Skeletal muscle satellite cell (primary cell): ENCODE measurements around the gene MRPS9. TPM values are rescaled to one million over a fixed set of nuclear protein-coding genes. Genes with fewer than 3 reads are reported as not detected.
A peak's percentile ranks its signal among the peaks of the same experiment; 100 is the strongest.

Source experiments
- H3K27me3 ChIP-seq: 2 replicates; pipeline ENCODE4 v1.7.0; 2013; ENCODE audit warnings: low read length; ENCODE audit not compliant: control insufficient read depth, insufficient read depth
- H3K36me3 ChIP-seq: 2 replicates; pipeline ENCODE4 v1.7.0; 2013; ENCODE audit warnings: mild to moderate bottlenecking, control low read depth, low read length; ENCODE audit not compliant: insufficient read depth
- H3K4me1 ChIP-seq: 2 replicates; pipeline ENCODE4 v1.7.0; 2013; ENCODE audit warnings: low read length; ENCODE audit not compliant: control insufficient read depth, insufficient read depth
- H3K4me2 ChIP-seq: 2 replicates; pipeline ENCODE4 v1.7.0; 2013; ENCODE audit warnings: mild to moderate bottlenecking, low read length
- H3K4me3 ChIP-seq: 2 replicates; pipeline ENCODE4 v1.7.0; 2013; ENCODE audit warnings: low read length
- H3K9ac ChIP-seq: 2 replicates; pipeline ENCODE4 v1.7.0; 2013; ENCODE audit warnings: mild to moderate bottlenecking, low read depth, low read length, moderate library complexity
- H3K9me3 ChIP-seq: replicated peaks from 2 replicates; pipeline ENCODE4 v1.7.0; 2013; ENCODE audit warnings: mild to moderate bottlenecking, control low read depth, low read length
- total RNA-seq: library from RNA; depleted of rRNA; stranded (reverse); fragments of >200 nt; gene quantifications from 2 replicates; pipeline ENCODE4 v1.2.3, GENCODE V29; 2012; rRNA removed

The MRPS9 gene
- 14.0 and 25.9 TPM in 2 replicates for total RNA-seq

GRCh38 chr2:105037572-105038382 lies at the start of gene MRPS9:
TSS of gene MRPS9 (plus strand) at chr2:105038069. CDS start at chr2:105038093, 24 bp downstream.
- Histone ChIP-seq H3K27me3 (peaks cover 1% of the 10 kb centered on the region), H3K9ac (peak within 1 kb of the TSS; percentile 91), H3K4me1 (peaks cover 4% of the 10 kb centered on the region), H3K9me3 (no peaks in the 10 kb centered on the region), H3K4me3 (peak within 1 kb of the TSS; percentile 93), H3K4me2 (peak within 1 kb of the TSS; percentile 92), H3K36me3 (no peaks in the 10 kb centered on the region)

DNA sequence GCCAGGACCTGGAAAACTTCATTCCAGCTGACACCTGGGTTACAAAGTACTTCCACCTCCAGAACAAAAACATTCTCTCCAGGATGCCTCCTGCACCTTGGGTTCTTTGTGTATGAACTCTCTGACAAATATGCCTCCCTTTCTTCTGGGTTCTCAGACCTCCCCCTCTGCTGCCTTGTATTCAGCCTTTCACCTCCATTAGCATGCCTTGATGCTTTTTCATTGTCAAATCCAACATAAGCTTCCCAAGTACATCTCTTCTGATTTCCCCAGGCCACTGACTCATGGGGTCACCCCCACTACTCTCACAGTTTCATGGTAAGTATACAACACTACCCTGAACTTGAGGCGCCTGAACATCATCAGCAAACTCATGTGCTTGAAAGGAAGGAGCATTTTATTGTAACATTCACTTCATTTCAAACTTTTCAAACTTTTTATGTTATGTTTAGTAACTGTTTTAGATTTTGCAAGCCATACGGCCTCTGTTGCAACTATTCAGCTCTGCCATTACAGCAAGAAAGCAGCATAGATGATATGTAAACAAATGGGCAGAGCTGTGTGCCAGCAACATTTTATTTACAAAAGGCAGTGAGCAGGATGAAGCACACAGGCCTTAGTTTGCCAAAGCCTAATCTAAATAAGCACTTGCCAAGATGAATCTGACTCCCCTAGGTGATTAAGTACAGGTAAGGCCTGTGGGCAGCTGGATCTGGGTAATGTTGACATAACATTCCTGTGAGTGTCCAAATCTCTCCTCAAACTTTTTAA lies 32.5 kb upstream of the MRPS9 start:
- no peaks in the 10 kb centered on the region for H3K27me3 ChIP-seq

DNA sequence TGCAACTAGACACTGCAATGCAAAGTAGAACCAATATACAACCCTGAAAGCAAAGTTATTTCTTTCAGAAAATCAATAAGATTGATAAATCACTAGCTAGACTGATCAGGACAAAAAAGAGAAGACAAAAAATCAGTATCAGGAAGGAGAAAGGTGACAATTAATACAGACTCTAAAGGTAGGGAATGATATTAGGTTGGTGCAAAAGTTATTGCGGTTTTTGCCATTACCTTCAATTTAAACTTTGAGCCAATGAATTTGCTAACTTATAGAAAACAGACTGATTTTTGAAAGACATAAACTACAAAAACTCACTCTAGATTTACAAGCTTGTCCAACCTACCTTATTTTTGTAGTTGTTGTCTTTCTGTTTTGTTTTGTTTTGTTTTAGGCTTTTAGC lies 30.5 kb upstream of the MRPS9 start:
- Histone ChIP-seq H3K9me3 (no peaks in the 10 kb centered on the region), H3K4me3 (no peak overlapping the region), H3K27me3 (no peaks in the 10 kb centered on the region), H3K4me1 (no peaks in the 10 kb centered on the region), H3K4me2 (no peak overlapping the region), H3K9ac (no peak overlapping the region), H3K36me3 (no peaks in the 10 kb centered on the region)

More for the DNA sequence above, 32.5 kb upstream of the MRPS9 start:
- Histone ChIP-seq H3K4me3 (no peak overlapping the region), H3K9ac (no peak overlapping the region), H3K4me2 (no peak overlapping the region), H3K9me3 (no peaks in the 10 kb centered on the region), H3K36me3 (no peaks in the 10 kb centered on the region), H3K4me1 (no peaks in the 10 kb centered on the region)

GRCh38 chr2:105032476-105032875 lies 5.4 kb upstream of the MRPS9 start:
- Histone ChIP-seq H3K36me3 (no peaks in the 10 kb centered on the region), H3K4me2 (no peak overlapping the region), H3K9ac (no peak overlapping the region), H3K27me3 (peaks cover 7% of the 10 kb centered on the region), H3K4me1 (peaks cover 4% of the 10 kb centered on the region), H3K4me3 (no peak overlapping the region), H3K9me3 (no peaks in the 10 kb centered on the region)

- peaks cover 7% of the 10 kb centered on the region for H3K27me3 ChIP-seq
- H3K4me3 ChIP-seq, result no peak overlapping the region
- H3K9me3 ChIP-seq, result no peaks in the 10 kb centered on the region
- H3K9ac ChIP-seq, result no peak overlapping the region
- H3K4me2 ChIP-seq, result no peak overlapping the region
- H3K36me3 ChIP-seq, result no peaks in the 10 kb centered on the region
- H3K4me1 ChIP-seq, result peaks cover 4% of the 10 kb centered on the region
Observed at GRCh38 chr2:105034170-105034569, 3.7 kb upstream of the MRPS9 start.

GRCh38 chr2:105038383-105039061 lies 653 bp downstream of the MRPS9 start:
- peak overlapping the region; percentile 92 for H3K4me2 ChIP-seq
- H3K9ac ChIP-seq, result peak overlapping the region; percentile 91
- peaks cover 4% of the 10 kb centered on the region for H3K4me1 ChIP-seq
- peak overlapping the region; percentile 93 for H3K4me3 ChIP-seq
- H3K27me3 ChIP-seq, result no peaks in the 10 kb centered on the region
- H3K9me3 ChIP-seq, result no peaks in the 10 kb centered on the region
- no peaks in the 10 kb centered on the region for H3K36me3 ChIP-seq

GRCh38 chr2:105039559-105039958 lies 1.7 kb downstream of the MRPS9 start:
- peaks cover 4% of the 10 kb centered on the region for H3K4me1 ChIP-seq
- no peak overlapping the region for H3K4me3 ChIP-seq
- H3K27me3 ChIP-seq, result no peaks in the 10 kb centered on the region
- H3K9me3 ChIP-seq, result no peaks in the 10 kb centered on the region
- H3K9ac ChIP-seq, result no peak overlapping the region
- no peak overlapping the region for H3K4me2 ChIP-seq
- no peaks in the 10 kb centered on the region for H3K36me3 ChIP-seq

DNA sequence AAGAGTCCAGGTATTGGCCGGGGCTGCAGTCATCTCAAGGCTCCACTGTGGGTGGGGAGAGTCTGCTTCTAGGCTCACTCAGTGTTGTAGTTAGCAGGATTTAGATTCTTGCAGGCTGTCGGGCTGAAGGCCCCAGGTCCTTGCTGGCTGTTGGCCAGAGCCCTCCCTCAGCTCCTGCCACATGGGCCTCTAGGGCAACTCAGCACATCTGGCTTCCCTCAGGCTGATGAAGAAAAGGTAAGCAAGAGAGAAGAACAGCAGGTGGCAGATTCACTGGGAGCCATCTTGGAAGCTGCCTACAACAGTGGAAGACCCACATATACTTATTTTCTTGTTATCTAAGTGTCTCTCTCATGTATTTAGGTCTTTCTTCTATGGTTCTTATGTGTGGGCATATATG lies 4.3 kb downstream of the MRPS9 start:
- H3K36me3 ChIP-seq, result no peaks in the 10 kb centered on the region

DNA sequence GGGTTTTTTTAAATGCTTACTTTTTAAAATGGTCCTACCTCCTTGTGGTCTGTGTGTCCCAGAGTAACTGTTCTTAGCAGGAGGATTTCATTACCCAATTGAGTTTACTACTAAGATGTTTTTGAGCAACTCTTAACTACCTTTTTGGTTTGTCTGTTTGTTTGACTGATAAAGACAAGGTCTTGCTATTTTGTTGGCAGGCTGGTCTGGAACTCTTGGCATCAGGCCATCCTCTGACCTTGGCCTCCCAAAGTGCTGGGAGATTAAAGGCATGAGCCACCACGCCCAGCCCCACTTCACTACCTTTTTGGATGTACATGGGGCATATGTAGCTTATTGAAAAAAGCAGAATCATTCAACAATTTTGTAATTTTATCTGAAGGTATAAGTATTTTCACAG lies 14.9 kb downstream of the MRPS9 start:
- no peak overlapping the region for H3K4me2 ChIP-seq
- H3K4me3 ChIP-seq, result no peak overlapping the region
- no peak overlapping the region for H3K9ac ChIP-seq
- no peaks in the 10 kb centered on the region for H3K27me3 ChIP-seq
- no peaks in the 10 kb centered on the region for H3K4me1 ChIP-seq
- no peaks in the 10 kb centered on the region for H3K9me3 ChIP-seq
- H3K36me3 ChIP-seq, result peaks cover 14% of the 10 kb centered on the region

More for the DNA sequence above, 4.3 kb downstream of the MRPS9 start:
- Histone ChIP-seq H3K4me2 (no peak overlapping the region), H3K9me3 (no peaks in the 10 kb centered on the region), H3K4me1 (peaks cover 2% of the 10 kb centered on the region), H3K9ac (no peak overlapping the region), H3K4me3 (no peak overlapping the region), H3K27me3 (no peaks in the 10 kb centered on the region)

DNA sequence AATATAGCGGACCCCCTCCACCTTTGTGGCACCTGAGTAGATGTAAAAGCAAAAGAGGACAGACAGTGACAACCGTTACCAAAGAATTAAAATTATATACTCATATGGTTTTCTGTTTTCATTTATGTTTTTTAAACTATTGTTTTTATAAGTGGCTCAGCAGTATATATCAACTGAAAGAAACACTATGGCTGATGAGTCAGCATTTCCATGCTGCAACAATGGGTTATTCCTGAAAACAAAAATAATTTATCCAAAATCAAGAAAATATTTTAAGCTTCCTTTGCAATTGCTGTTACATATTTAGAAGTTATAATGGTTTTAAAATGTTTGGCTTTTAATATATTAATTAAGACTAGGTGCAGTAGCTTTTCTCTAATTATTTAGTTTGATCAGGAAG lies 17.7 kb downstream of the MRPS9 start:
- Histone ChIP-seq H3K4me3 (no peak overlapping the region), H3K36me3 (peaks cover under 1% of the 10 kb centered on the region), H3K9ac (no peak overlapping the region), H3K4me2 (no peak overlapping the region), H3K4me1 (no peaks in the 10 kb centered on the region), H3K9me3 (no peaks in the 10 kb centered on the region), H3K27me3 (no peaks in the 10 kb centered on the region)

DNA sequence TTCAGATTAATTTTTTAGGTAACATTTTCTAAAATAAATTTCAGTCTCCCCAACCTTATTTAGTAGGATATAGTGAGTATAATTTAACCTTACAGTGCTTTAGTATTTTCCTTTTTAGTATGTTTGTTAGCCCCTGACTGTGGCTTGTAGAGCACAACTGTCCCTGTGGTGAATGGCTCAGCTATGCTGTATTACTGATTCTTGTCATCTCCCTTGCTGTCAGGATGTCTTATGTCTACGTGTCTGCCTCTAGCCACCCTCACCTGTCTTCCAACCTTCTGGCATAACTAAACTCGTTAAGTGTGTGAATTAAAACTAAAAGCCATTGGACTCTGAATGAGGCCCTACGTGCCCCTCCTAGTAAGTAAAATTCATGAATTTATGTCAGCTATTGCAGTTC lies 18.4 kb downstream of the MRPS9 start:
- no peak overlapping the region for H3K4me3 ChIP-seq
- H3K9me3 ChIP-seq, result no peaks in the 10 kb centered on the region
- H3K4me1 ChIP-seq, result no peaks in the 10 kb centered on the region
- no peaks in the 10 kb centered on the region for H3K27me3 ChIP-seq
- no peak overlapping the region for H3K9ac ChIP-seq
- H3K4me2 ChIP-seq, result no peak overlapping the region
- H3K36me3 ChIP-seq, result no peaks in the 10 kb centered on the region
